ENCODE data around the gene CDH13.

Gene CDH13

DNA sequence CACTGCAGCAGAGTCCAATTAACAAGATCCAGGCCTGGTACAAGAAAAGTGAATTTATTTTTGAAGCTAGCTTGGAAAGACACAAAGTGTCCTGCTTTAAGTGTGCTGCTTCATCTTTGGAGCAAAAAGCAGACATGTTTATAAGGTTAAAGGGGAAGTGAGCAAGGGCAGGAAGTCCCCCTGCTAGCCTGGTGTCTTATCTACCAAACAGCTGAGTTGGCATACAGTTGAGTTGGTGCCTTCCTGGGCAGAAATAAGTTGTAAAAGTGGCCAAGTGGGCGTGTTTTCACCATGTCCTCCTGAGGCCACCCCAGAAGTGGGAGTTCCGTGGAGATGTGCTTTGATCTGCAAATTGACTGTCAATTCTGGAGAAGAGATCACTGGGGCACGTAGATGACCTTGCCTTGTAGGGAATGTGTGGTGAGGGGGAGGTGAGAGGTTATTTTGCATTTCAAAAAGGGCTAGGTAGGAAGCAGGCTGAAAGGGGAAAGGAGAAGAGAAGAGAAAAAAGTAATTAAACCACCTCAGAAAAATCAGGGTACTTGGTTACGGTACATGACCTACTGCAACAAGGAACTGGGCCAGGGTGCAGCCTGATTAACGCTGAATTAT is 1142.7 kb downstream of the CDH13 start:
- DNase-seq (ENCODE audit: low read depth): no peak

DNA sequence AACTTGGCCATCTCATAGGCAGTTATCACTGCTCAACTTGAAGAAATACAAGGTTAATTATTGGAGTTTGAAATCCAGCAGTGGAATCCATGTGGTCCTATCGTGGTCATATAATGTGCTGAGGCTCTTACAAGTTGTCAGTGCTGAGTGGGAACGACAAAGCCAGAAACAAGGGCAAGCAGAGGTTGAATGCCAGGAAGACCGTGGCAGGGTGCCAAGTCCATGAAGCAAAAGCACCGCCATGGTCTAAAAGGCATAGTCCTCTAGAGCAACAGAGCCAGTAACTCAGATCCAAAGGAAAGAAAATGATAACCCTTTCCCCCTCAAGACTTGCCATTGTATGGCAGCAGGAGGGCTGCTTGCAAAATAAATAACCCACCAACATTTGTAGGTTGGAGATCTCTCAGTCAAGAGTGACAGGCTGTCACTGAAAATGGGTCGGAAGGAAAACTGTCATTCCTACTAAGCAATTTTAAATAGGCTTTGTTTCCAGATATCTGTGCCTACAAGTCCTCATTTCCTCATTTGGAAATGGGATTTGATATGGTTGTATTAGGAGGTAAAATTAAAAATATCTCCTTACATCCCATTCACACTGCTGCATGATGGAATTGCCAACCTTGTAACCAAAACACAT is 1144.7 kb downstream of the CDH13 start:
- DNase-seq (ENCODE audit: low read depth): no peak

DNA sequence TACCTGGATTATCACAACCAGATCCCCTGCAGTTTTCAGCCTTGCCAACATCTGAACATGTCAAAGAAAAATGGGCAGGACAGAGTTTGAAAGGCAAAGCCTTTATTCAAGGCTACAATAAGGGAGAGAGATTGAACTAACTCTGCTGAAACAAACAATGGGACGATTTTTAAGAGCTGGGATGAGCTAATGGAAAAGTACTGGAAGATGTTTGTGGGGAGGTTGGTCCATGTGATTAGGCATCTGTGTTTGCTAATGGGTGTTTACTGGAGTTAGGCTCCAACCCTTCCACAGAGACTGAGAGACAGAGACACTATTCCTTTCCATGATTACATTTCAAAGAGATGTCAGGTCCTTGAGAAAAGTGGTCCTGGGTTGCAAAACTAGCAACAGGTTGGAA is 1146.0 kb downstream of the CDH13 start:
- DNase-seq (ENCODE audit: low read depth): no peak

DNA sequence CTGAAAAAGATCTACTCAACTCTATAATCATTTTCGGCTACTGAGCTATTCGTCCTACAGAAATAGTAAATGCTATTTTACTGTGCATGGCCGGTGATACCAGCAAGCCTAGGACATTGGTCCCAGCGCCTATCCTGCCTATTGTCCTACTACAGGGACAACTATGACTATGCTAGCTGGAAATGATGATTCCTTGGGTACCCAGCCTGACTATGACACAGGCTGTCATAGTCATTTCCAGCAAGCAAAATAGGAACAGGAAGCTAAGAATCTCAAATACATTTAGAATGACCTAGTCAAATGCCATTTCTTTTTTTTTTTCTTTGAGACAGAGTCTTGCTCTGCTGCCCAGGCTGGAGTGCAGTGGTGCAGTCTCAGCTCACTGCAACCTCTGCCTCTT is 1147.3 kb downstream of the CDH13 start:
- no peak for DNase-seq (ENCODE audit: low read depth)

DNA sequence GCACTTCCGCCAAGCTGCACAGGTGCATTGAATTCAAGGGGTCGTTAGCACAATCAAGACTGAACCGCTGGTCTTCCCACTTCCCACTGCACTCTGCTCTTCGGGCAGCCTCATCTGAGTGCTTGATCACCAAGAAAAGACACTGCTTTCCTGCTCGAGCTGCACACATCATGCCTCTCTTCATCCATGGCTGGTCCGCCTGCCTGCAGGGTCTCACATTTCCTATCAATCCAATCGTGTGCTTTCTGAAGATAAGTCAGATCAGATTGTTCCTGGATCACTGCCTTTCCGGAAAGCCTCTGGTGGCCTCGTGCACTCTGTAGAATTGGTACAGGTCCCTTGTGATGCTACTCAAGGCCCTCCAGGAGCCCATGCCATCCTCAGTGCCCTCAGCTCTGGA is 1150.2 kb downstream of the CDH13 start:
- no peak for DNase-seq (ENCODE audit: low read depth)

DNA sequence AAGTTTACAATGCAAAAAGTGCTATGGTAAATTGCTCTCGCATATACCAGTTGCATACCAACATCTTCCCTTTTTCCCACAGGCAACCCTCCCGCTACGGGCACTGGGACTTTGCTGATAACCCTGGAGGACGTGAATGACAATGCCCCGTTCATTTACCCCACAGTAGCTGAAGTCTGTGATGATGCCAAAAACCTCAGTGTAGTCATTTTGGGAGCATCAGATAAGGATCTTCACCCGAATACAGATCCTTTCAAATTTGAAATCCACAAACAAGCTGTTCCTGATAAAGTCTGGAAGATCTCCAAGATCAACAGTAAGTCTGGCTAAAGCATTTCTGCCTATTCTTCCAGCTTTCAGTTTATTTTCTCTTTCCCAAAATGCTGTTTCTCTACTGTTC is 1153.1 kb downstream of the CDH13 start:
- peak; percentile 15 for DNase-seq (ENCODE audit: low read depth)

DNA sequence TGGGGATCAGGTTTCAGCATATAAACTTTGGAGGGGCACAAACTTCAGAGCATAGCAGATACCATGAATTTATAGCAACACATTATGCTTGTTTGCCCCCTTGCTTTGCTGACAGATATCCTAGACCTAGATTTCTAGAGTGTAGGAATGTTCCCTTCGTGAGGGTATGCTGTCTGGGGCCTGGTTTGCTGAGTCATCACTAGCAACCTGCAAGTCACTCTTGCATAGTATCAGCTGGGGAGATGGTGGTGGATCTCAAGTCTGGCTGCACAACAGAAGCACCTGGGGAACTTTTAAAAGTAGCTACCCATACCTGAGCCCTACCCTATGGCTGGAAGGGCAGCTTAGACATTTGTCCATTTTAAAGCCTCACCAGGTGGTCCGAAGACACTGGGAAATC is 1158.7 kb downstream of the CDH13 start:
- no peak for DNase-seq (ENCODE audit: low read depth)

DNA sequence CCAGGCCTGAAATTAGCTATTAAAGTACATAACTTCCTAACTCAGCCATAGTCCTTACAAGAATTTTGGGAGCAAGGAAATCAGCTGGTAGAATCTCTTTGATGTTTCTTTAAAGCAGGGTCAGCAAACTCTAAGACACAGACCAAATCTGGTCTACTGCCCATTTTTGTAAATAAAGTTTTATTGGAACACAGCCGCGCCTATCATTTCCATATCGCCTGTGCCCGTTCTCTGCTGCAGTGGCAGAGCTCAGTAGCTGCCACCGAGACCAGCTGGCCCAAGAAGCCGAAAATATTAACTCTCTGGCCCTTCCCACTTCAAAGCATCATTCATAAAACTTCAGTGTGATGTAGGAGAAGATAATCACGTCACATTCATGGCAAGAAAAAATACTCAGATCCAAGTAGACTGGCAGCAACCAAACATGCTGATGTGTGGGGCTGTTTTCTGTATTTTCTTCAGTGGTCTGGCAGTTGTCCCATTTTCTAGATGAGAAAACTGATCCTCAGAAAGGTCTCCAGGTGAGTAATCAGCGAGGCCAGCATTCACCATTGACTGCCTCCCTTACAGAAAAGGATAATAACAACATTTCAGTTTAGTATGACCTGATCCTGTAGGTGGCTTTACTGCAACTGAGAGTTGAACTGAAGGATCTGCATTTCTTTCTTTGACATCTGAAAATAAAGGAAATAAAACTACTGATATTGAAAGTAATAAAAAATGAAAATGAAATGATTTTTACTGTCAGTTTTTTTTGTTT is 1163.1 kb downstream of the CDH13 start:
- no peak for DNase-seq (ENCODE audit: low read depth)

DNA sequence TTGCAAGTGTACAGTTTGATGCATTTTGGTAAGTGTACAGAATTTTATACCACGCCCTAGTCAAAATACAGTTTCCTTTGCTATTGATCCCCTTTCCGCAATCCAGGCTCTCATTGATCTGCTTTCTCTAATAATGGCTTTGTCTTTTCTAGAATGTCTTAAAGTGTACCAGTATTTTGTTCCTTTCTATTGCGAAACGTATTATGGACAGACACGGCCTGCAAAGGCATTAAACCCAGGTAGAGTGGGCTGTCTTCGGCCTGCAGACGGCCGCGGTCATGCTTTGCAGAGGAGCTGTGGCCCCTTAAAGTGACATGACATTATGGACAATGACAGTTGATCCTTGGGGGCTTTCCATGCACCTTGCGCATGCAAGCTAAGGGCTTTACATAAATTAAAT is 1165.1 kb downstream of the CDH13 start:
- no peak for DNase-seq (ENCODE audit: low read depth)

DNA sequence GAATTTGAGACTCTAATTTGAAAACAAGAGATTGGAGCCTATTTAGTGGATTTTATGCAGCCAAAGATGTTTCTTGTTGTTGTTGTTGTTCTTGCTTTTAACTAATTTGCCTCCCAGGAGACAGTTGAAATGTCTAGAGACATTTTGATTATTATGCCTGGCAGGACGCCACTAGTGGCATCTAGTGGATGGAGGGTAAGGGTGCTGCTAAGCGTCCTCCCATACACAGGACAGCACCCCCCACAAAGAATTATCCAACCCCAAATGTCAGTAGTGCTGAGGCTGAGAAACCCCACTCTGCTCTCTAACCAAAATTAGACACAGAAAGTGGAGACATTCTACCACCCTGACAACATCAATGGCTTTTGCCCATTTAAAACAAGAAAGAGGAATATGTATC is 1165.6 kb downstream of the CDH13 start:
- no peak for DNase-seq (ENCODE audit: low read depth)

DNA sequence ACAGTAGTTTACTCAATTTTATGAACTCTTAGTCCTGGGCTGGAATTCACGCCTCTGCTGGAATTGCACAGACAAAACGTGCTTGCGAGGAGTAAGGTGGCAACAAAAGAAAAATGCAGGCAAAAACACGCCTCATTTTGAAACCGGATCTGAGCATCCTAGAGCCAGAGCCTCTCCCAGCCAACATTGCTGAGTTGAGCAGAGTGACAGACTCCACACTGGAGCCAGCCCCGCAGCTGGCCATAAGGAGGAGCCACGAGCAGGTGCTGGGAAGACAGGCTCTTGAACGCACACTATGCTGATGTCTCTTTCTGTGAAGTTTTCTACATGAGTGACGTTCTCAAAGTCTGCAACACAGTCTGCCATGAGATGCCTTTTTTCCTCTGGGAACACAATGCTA is 1166.4 kb downstream of the CDH13 start:
- no peak for DNase-seq (ENCODE audit: low read depth)

DNA sequence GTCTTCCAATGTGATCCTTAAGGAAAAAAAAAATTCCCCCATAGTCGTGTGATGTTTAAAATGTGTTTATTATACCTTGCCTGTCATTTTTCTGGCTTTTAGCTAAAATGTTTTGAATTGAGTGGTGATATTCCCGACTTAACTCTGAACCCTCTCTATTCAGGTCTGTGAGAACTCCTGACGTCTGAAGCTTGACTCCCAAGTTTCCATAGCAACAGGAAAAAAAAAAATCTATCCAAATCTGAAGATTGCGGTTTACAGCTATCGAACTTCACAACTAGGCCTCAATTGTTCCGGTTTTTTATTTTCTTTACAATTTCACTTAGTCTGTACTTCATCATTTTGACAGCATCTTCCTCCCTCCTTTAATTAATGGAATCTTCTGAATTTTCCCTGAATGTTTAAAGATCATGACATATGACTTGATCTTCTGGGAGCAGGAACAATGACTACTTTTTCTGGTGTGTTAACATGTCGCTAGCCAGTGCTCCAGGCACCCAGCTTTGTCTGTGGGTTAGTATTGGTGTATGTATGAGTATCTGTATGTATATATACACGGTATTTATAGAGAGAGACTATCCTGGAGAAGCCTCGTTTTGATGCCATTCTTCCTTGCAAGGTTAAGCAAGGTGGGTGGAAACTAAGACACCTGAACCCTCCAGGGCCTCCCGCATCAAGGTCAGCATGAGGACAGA is 1168.2 kb downstream of the CDH13 start:
- no peak for DNase-seq (ENCODE audit: low read depth)

DNA sequence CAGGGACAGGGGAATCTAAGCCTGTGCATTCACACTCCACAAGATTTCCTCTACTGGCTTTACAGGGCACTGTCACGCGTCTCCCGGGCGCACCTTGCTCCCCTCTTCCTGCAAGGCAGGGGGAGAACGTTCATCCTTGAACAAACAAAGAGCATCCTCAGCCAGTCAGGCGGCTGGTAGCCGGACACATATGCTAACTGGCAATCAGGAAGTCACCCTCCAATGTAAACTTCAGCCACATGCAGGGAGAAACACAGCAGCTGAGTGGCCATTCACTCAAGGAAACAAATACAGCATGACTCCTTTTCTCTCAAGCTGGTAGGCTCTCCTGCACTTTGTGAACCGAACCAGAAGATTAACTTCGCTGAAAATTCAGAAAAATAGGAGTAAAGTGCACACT is 1170.2 kb downstream of the CDH13 start:
- no peak for DNase-seq (ENCODE audit: low read depth)

DNA sequence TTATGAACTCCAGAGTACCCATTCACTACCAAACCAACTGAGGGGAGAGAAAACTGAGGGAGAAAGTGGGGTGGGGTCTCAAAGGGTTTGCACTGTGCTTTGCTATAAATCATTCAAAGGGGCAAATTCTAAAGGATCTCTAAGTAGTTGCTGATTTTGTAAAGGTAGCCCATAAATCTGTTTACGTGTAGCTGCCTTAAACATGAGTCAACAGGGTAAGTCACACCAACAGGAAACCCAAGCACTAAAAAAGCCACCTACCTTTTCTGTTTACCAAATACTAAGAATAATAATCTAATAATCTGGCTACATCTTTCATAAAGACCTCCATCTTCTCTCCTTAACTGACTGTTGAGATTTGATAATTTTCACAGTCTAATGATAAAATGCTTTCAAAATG is 1172.6 kb downstream of the CDH13 start:
- no peak for DNase-seq (ENCODE audit: low read depth)

DNA sequence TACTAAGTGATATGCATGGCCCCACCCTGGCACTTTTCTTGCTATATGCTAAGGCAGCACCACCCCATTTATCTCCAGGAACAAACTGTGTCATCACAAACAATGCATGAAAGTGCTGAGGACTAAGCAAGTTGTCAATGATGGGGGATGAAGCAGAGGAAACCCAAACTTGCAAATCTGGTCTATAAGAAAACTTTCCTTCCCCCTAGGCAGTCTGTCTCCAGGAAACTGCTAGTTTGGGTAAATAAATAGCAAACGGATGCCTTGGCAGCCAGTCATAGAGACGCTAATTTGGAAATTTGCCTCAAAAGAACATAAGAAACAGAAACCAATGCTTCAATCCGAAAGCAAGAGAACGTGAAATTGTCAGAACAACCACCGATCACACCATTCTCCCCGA is 1175.4 kb downstream of the CDH13 start:
- DNase-seq (ENCODE audit: low read depth): no peak

DNA sequence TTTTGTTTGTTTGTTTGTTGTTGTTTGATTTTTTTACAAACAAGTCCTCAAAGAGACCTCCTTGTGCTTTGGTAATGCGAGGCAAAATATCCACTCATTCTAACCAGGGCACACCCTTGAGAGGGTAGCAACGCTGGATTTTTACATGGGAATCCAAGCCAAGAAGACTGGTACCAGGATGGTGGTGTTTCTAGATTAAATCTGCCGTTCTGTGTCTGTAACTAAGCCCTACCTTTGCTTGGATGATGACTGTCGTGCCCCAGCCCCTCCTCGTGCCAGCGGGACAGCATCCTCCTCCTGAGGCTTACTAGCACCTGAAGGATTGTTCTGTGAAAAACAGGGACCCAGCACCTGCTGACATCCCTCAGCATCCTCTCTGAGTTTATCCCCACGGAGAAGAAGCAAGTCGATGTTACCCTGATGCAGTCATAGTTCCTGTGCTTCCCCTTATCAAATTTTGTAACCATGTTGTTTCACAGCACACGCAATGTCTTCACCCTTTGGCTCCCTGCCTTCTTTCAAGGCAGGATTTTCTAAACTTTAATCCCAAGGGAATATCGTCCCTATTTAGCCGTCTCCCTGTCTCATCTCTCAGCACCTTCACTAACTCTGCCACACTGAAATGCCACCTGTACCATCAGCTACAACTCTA is 1175.9 kb downstream of the CDH13 start:
- no peak for DNase-seq (ENCODE audit: low read depth)

DNA sequence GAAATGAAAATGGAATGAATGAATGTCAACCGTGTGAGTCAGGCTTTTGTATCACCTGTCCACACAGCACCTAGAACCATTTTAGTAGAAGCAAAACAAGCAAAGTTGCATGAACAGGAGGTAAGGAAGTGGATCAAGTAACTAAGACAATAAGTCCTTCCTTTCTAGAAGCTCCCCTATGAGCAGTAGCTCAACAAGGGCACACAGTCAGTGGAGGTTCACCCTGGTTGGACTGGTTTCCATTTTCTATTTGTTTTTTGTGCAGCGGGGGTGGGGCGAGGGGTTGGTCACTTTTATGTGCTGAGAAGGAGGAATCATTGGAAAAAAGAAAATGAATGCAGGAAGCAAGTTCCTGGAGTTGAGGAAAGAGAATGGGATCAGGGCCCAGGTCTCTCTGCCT is 1177.0 kb downstream of the CDH13 start:
- DNase-seq (ENCODE audit: low read depth): no peak

DNA sequence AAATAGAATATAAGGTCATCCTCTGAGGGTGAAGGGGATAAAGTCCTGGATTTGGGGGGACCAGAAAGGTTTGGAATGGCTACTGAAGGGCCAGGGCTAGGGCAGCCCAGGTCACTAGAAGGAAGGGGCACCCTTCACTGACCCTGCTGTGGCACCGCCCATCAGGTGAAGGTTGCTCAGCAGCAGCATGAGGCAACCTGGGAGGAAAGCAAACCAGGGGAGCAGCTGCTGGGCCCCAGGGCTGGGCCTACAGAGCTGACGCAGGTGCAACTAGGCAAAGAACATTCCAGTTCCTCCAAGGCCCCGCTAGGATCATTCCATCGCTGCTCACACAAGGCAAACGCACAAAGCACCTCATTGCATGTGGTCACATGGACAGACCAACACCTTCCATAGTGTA is 1177.6 kb downstream of the CDH13 start:
- no peak for DNase-seq (ENCODE audit: low read depth)

DNA sequence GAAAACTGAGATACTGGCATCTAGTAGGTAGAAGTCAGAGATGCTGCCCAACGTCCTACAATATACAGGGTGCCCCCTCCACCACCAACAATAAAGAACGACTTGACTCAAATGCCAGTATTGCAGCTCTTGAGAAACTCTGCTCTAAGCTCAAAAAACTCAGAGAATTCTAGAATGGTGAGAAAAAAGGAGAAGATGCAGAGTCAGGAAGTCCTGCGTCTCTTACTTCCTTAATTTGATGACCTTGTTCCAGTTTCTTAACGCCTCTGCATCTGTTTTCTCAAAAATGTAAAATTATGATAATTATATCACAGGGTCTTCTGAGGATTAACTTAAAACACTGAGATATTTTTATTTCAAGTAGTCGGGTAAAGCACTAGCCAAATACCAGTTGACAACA is 1179.3 kb downstream of the CDH13 start:
- DNase-seq (ENCODE audit: low read depth): no peak

DNA sequence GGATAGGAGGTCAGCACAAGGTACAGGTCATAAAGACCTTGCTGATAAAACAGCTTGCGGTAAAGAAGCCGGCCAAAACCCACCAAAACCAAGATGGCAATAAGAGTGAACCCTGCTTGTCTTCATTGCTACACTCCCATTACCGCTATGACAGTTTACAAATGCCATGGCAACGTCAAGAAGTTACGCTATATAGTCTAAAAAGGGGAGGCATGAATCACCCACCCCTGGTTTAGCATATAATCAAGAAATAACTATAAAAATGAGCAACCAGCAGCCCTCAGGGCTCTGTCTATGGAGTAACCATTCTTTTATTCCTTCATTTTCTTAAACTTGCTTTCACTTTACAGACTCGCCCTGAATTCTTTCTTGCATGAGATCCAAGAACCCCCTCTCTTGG is 1180.0 kb downstream of the CDH13 start:
- DNase-seq (ENCODE audit: low read depth): no peak

DNA sequence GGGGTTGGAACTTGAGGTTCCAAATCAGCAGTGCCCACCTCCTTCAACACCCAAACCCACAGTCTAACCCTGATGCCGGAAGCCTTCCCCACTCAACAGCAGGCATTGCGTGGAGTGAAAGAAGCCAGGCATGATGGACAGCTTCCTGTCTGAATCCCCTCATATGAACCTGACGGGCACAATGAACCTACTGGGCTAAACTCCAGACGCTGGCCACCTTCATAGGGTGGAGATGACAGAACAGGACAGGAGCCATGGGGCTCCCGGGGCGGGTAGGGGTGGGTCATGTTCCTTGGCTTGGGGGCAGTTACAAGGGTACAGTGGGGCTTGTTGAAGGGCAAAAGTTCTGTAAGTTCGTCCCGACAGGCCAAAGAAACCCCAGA is 1180.5 kb downstream of the CDH13 start:
- no peak for DNase-seq (ENCODE audit: low read depth)

DNA sequence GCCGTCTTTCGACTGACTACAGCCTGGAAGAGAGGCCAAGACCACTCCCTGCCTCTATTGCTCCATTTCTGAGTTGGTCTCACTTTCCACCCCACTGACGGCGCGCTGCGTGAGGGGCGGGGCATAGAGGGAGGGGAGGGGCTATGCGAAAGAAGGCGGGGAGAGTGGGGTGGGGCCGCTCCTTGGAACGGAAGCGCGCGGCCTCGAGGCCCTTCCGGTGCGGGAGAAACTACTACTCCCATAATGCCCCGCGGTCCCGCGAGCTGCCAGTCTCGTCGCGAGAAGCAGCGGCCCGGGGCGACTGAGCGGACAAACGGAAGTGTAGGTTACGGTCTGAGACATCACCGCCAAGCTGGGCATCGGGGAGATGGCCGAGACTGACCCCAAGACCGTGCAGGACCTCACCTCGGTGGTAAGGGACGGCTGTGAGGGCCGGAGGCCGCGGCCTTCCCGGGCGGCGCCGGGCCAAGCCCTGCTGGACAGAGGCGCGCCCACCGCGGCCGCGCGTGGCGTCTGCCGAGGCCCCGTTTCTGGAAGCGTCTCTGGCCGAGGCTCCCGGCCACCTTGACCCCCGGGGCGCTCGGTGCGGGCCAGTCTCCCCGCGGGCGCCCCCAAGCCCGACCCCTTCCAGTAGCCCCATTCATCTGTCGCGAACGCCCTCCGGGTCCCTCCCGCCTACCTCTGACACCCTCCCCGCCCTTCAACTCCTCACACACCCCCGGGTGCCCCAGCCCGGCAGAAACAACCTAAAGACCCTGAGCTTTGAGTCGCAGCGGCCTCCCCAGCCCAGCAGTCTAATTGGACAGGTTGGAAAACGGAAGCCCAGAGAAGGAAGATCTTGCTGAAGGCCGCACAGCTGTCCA is 1181.2 kb downstream of the CDH13 start, which contains the start of gene HSBP1:
Gene HSBP1, plus strand, starts transcription at position 269 of the 863 bp plus-strand sequence. Its CDS starts 99 bp downstream, at position 368.
- peak; percentile 57 for DNase-seq (ENCODE audit: low read depth)

All from non-pigmented ciliary epithelial cell (primary cell).